ENCODE measurements around the gene QRICH2. TPM values are rescaled to one million over a fixed set of nuclear protein-coding genes. Genes with fewer than 3 reads are reported as not detected.

The QRICH2 gene
- total RNA-seq (2012; rRNA removed) (3.9 and 4.8 TPM in 2 replicates), polyA plus RNA-seq (2012; rRNA removed) (4.3 and 4.7 TPM in 2 replicates), Bru-seq, nascent RNA (percentile 58 among the genes with signal in this experiment), BruChase-seq, experiment 1, labeled RNA remaining after a 6-hour chase (percentile 86 among the genes with signal in this experiment), BruChase-seq, experiment 2, labeled RNA remaining after a 2-hour chase (percentile 77 among the genes with signal in this experiment)
- polyA plus RNA-seq (2012; cell fraction: cytosol; rRNA removed), result 1.5 and 2.8 TPM in 2 replicates
- polyA plus RNA-seq (2012; cell fraction: nucleus; rRNA removed; ENCODE audit: low replicate concordance), result 30.2 and 57.3 TPM in 2 replicates
- long read RNA-seq, partial matches to known transcripts, result 1 of 1 reads
- long read RNA-seq, other reads (novel, unspliced or antisense), result 0 of 1 reads

- Histone ChIP-seq H3K4ac (ENCODE audit: low read depth, low read length) (no peak within 1 kb of the TSS), H3K9me3 (ENCODE audit: control insufficient read depth, insufficient read depth, low read length) (no peaks in the 10 kb centered on the region), H3K79me1 (ENCODE audit: low read depth in 1 of 2, low read length in 2 of 2) (peaks cover 0 to 8% of the 10 kb centered on the region in 2 experiments; a peak in 1 of 4 replicates), H2AK9ac (replicated peaks; ENCODE audit: low read depth, low read length, poor library complexity) (no peak within 1 kb of the TSS), H3K23ac (ENCODE audit: low read depth, low read length) (no peak within 1 kb of the TSS), H2BK120ac (ENCODE audit: low read depth, low read length) (no peak within 1 kb of the TSS), H4K8ac (ENCODE audit: low read depth in 2 of 2, low read length in 2 of 2) (no peak within 1 kb of the TSS), H4K20me1 (ENCODE audit: insufficient read depth, low read length) (no peaks in the 10 kb centered on the region), H2BK15ac (ENCODE audit: low read depth, low read length) (no peak within 1 kb of the TSS), H3K4me2 (ENCODE audit: low read depth, low read length) (no peak within 1 kb of the TSS), H3K36me3 (ENCODE audit: control insufficient read depth, insufficient read depth, low read length) (peaks cover 26% of the 10 kb centered on the region), H3K9ac (ENCODE audit: low read depth, low read length) (no peak within 1 kb of the TSS), H2AK5ac (ENCODE audit: low read depth, low read length) (no peak within 1 kb of the TSS), H3K27ac (ENCODE audit: insufficient read depth, low read length) (no peak within 1 kb of the TSS), H3K14ac (replicated peaks; ENCODE audit: low read depth, low read length) (no peak within 1 kb of the TSS), H2AFZ (replicated peaks; ENCODE audit: low read length, poor library complexity) (no peak within 1 kb of the TSS), H3K56ac (ENCODE audit: extremely low read depth, insufficient read depth, low read length) (no peak within 1 kb of the TSS), H3K27me3 (ENCODE audit: control insufficient read depth, insufficient read depth, low read length) (no peaks in the 10 kb centered on the region), H2BK20ac (ENCODE audit: low read depth, low read length) (no peak within 1 kb of the TSS), H2BK5ac (ENCODE audit: low read depth, low read length, poor library complexity, severe bottlenecking) (no peak within 1 kb of the TSS), H4K5ac (ENCODE audit: low read depth, low read length) (no peak within 1 kb of the TSS), H3K4me3 (ENCODE audit: insufficient read depth, low read depth, low read length) (no peak within 1 kb of the TSS), H3K4me1 (ENCODE audit: control insufficient read depth, insufficient read depth, low read length) (peaks cover 2% of the 10 kb centered on the region; the same call in 1 of the 2 replicates), H3K9me1 (ENCODE audit: insufficient read depth, low read length) (no peaks in the 10 kb centered on the region), H3K18ac (ENCODE audit: low read depth, low read length) (no peak within 1 kb of the TSS), H4K91ac (ENCODE audit: insufficient read depth, low read depth, low read length) (no peak within 1 kb of the TSS)
- dilution Hi-C loops (cut with HindIII; ENCODE audit: low sequenced_read_pairs, unreplicated experiment), result no loop called here
- CTCF ChIA-PET, result interaction anchor here (1.6 kb wide), 1 partner anchor 77 kb away, joined by 3 read pairs; no protein-coding TSS in a partner anchor
- intact Hi-C loops (cut with micrococcal nuclease), result no loop called here
- WGBS, 2 experiments (ENCODE audit: extremely low coverage in 2 of 2, insufficient read length in 1 of 2), result 98% methylated on average over 11 of the region's 44 CpGs; no CpG with 5 or more reads in 1 of the 2 experiments
- TF ChIP-seq RCOR1 (IDR thresholded peaks at IDR 0.05; ENCODE audit: insufficient replicate concordance, low read length), result no peak
- TF ChIP-seq USF2 (IDR thresholded peaks at IDR 0.05; ENCODE audit: low read depth, low read length), result no peak
- TF ChIP-seq RAD21 (IDR thresholded peaks at IDR 0.05; ENCODE audit: low read length), result no peak
- no peak for TF ChIP-seq ELK1 (IDR thresholded peaks at IDR 0.05; ENCODE audit: borderline replicate concordance, low read depth, low read length)
- TF ChIP-seq MAFK (IDR thresholded peaks at IDR 0.05; ENCODE audit: low read depth, low read length), result no peak
- no peak for TF ChIP-seq CEBPB (IDR thresholded peaks at IDR 0.05; ENCODE audit: low read depth, low read length)
- TF ChIP-seq FOS (IDR thresholded peaks at IDR 0.05; ENCODE audit: low read depth, low read length), result no peak
- DNase-seq, result no peak
- ATAC-seq (ENCODE audit: low read depth), result no peak
- in situ Hi-C loops (cut with MboI; ENCODE audit: low sequenced_read_pairs), result loop anchor here (10.0 kb wide), 1 partner anchor 197 kb away; the partner anchor contains the start of gene RHBDF2
- BruUV-seq (replicated peaks), result no TSS peak
- POLR2A ChIA-PET (ENCODE audit: unreplicated experiment), result no interaction called here
Measured at GRCh38 chr17:76307966-76308338, at the start of gene QRICH2. Gene QRICH2 (minus strand): TSS chr17:76308276. CDS start chr17:76307998, 278 bp downstream.
